ENCODE measurements around the gene SPON1. TPM values are rescaled to one million over a fixed set of nuclear protein-coding genes. Genes with fewer than 3 reads are reported as not detected.

Gene SPON1
- total and polyA plus RNA-seq, 2 of the 8 experiments (the other 6 are each of a cell fraction or from before 2014, with no cell fraction given): 1.5 to 5.4 TPM

- TF ChIP-seq CHD7 (IDR thresholded peaks at IDR 0.05; ENCODE audit: insufficient replicate concordance, low read length) (no peak), POLR2A (IDR thresholded peaks at IDR 0.05; ENCODE audit: control extremely low read depth in 1 of 2, low read depth in 2 of 2, low read length in 2 of 2) (no peak), RAD21 (IDR thresholded peaks at IDR 0.05 in 1 of 2, conservative IDR thresholded peaks at IDR 0.05 in 1 of 2; ENCODE audit: low read depth in 2 of 2, low read length in 2 of 2) (no peak), POU5F1 (IDR thresholded peaks at IDR 0.05; ENCODE audit: low read depth, low read length) (no peak), HDAC6 (IDR thresholded peaks at IDR 0.05; ENCODE audit: low read depth, low read length) (no peak), TBP (IDR thresholded peaks at IDR 0.05; ENCODE audit: low read depth, low read length) (no peak), RFX5 (IDR thresholded peaks at IDR 0.05; ENCODE audit: borderline replicate concordance, low read depth, low read length) (no peak), CHD1 (IDR thresholded peaks at IDR 0.05; ENCODE audit: low read depth, low read length) (no peak), NANOG (IDR thresholded peaks at IDR 0.05; ENCODE audit: insufficient read depth, low read depth, low read length, poor library complexity, severe bottlenecking) (no peak), CHD2 (IDR thresholded peaks at IDR 0.05; ENCODE audit: low read length) (no peak), SAP30 (IDR thresholded peaks at IDR 0.05; ENCODE audit: insufficient read depth, insufficient replicate concordance, low read length) (no peak), EP300 (IDR thresholded peaks at IDR 0.05; ENCODE audit: borderline replicate concordance in 1 of 2, low read depth in 2 of 2, low read length in 2 of 2) (no peak)
These were observed 273.2 kb downstream of the SPON1 start (continued) for GRCh38 chr11:14235701-14236100.
